DOHH2 (cell line): Measurements from ENCODE around the gene PIP4K2A.

Experiments used
- H3F3A ChIP-seq: fragments of 200-600 bp; sonication (generic), shearing (Covaris generic); 2 replicates; pipeline ENCODE4 v1.6.0; 2016; ENCODE audit warnings: antibody characterized with exemption, mild to moderate bottlenecking; ENCODE audit not compliant: control insufficient read depth, insufficient read depth
- H3K27ac ChIP-seq: fragments of 200-600 bp; sonication (generic); 2 replicates; pipeline ENCODE4 v1.5.1; 2014; ENCODE audit warnings: low read depth, mild to moderate bottlenecking, low read length, moderate library complexity
- H3K27me3 ChIP-seq: fragments of 200-600 bp; sonication (generic); 2 replicates; pipeline ENCODE4 v1.6.1; 2014; ENCODE audit warnings: mild to moderate bottlenecking, low read length, mixed read lengths; ENCODE audit not compliant: control insufficient read depth
- H3K36me3 ChIP-seq: fragments of 200-600 bp; sonication (generic); 2 replicates; pipeline ENCODE4 v1.6.1; 2014; ENCODE audit warnings: mild to moderate bottlenecking, low read length, moderate library complexity, mixed read lengths; ENCODE audit not compliant: control insufficient read depth
- H3K4me1 ChIP-seq: fragments of 200-600 bp; sonication (generic); 2 replicates; pipeline ENCODE4 v1.6.1; 2014; ENCODE audit warnings: mild to moderate bottlenecking, low read length, mixed read lengths; ENCODE audit not compliant: control insufficient read depth
- H3K4me2 ChIP-seq: fragments of 200-600 bp; sonication (generic); 2 replicates; pipeline ENCODE4 v1.6.0; 2014; ENCODE audit warnings: mild to moderate bottlenecking, low read length, moderate library complexity
- H3K4me3 ChIP-seq: fragments of 200-600 bp; sonication (generic); 2 replicates; pipeline ENCODE4 v1.5.1; 2014; ENCODE audit warnings: mild to moderate bottlenecking, low read length, mixed read lengths
- H3K79me2 ChIP-seq: fragments of 200-600 bp; sonication (generic); 2 replicates; pipeline ENCODE4 v1.6.1; 2014; ENCODE audit warnings: mild to moderate bottlenecking, low read length, mixed read lengths; ENCODE audit not compliant: control insufficient read depth
- H3K9me2 ChIP-seq: fragments of 200-600 bp; sonication (generic); replicated peaks from 2 replicates; pipeline ENCODE4 v1.6.1; 2014; ENCODE audit warnings: mild to moderate bottlenecking, low read length, mixed read lengths; ENCODE audit not compliant: control insufficient read depth
- H3K9me3 ChIP-seq: fragments of 200-600 bp; sonication (generic); 2 replicates; pipeline ENCODE4 v1.6.1; 2014; ENCODE audit warnings: antibody characterized with exemption, low read length, mixed read lengths; ENCODE audit not compliant: control insufficient read depth, insufficient read depth
- H4K20me1 ChIP-seq: fragments of 200-600 bp; sonication (generic); 2 replicates; pipeline ENCODE4 v1.6.0; 2014; ENCODE audit warnings: low read depth, mild to moderate bottlenecking, antibody characterized with exemption, low read length, moderate library complexity; ENCODE audit not compliant: control insufficient read depth, insufficient read depth
- CTCF ChIP-seq: fragments of 200-600 bp; sonication (generic); IDR thresholded peaks from one replicate; pipeline ENCODE4 v1.5.1; 2014; ENCODE audit warnings: antibody characterized with exemption, mild to moderate bottlenecking, low read depth, low read length; ENCODE audit not compliant: poor library complexity, severe bottlenecking
- EZH2phosphoT487 ChIP-seq: fragments of 200-600 bp; sonication (generic); IDR thresholded peaks from 2 replicates; pipeline ENCODE4 v1.6.1; 2017; ENCODE audit warnings: borderline replicate concordance, mild to moderate bottlenecking, antibody characterized with exemption, low read length, moderate library complexity, mixed read lengths

PIP4K2A gene

GRCh38 chr10:22662733-22663330 lies 51.5 kb downstream of the PIP4K2A start:
- Histone ChIP-seq H3K27me3 (no peaks in the 10 kb centered on the region), H3K9me2 (no peaks in the 10 kb centered on the region), H3K27ac (no peak overlapping the region), H3K4me1 (peaks cover 22% of the 10 kb centered on the region), H3K9me3 (no peaks in the 10 kb centered on the region), H3K79me2 (peaks cover 82% of the 10 kb centered on the region), H4K20me1 (peaks cover 12% of the 10 kb centered on the region; the same call in 1 of the 2 replicates), H3K36me3 (no peaks in the 10 kb centered on the region), H3K4me2 (no peak overlapping the region), H3F3A (peaks cover 4% of the 10 kb centered on the region), H3K4me3 (no peak overlapping the region)
- no peak for TF ChIP-seq CTCF
- TF ChIP-seq EZH2phosphoT487: no peak

- H3K27ac ChIP-seq: no peak overlapping the region
- TF ChIP-seq EZH2phosphoT487 (no peak), CTCF (no peak)
- H3K9me2 ChIP-seq: no peaks in the 10 kb centered on the region
- no peaks in the 10 kb centered on the region for H3K9me3 ChIP-seq
- peaks cover 79% of the 10 kb centered on the region for H3K79me2 ChIP-seq
- H4K20me1 ChIP-seq: peaks cover 12% of the 10 kb centered on the region; the same call in 1 of the 2 replicates
- no peak overlapping the region for H3K4me3 ChIP-seq
- H3K27me3 ChIP-seq: no peaks in the 10 kb centered on the region
- H3K36me3 ChIP-seq: no peaks in the 10 kb centered on the region
- no peak overlapping the region for H3K4me2 ChIP-seq
- H3K4me1 ChIP-seq: peaks cover 14% of the 10 kb centered on the region
- H3F3A ChIP-seq: peaks cover 4% of the 10 kb centered on the region
Measured at GRCh38 chr10:22659866-22660265, 54.5 kb downstream of the PIP4K2A start.

- H3F3A ChIP-seq: no peaks in the 10 kb centered on the region; the same call in none of the 2 replicates
- H3K4me1 ChIP-seq: peaks cover 19% of the 10 kb centered on the region
- peaks cover 12% of the 10 kb centered on the region; the same call in 1 of the 2 replicates for H4K20me1 ChIP-seq
- peaks cover 77% of the 10 kb centered on the region for H3K79me2 ChIP-seq
- no peak overlapping the region for H3K4me3 ChIP-seq
- no peak overlapping the region for H3K4me2 ChIP-seq
- H3K9me3 ChIP-seq: no peaks in the 10 kb centered on the region
- no peak overlapping the region for H3K27ac ChIP-seq
- no peaks in the 10 kb centered on the region for H3K27me3 ChIP-seq
- no peaks in the 10 kb centered on the region for H3K36me3 ChIP-seq
- no peaks in the 10 kb centered on the region for H3K9me2 ChIP-seq
- TF ChIP-seq CTCF (no peak), EZH2phosphoT487 (no peak)
Measured at GRCh38 chr10:22658745-22659410, 55.5 kb downstream of the PIP4K2A start.
